NCI-H2227 treated with DMSO at 0.1 percent for 48 hours (cell line): ENCODE data around the gene HBA2.
"Not testable (repeated sequence)": the region's sequence is repeated elsewhere in the genome, so short reads cannot be mapped to it uniquely, and the experiment has no call there.

Experiments
- DNase-seq: peaks from one replicate; lab custom pipeline; 2025; lab: John Stamatoyannopoulos, UW

The HBA2 gene

DNA sequence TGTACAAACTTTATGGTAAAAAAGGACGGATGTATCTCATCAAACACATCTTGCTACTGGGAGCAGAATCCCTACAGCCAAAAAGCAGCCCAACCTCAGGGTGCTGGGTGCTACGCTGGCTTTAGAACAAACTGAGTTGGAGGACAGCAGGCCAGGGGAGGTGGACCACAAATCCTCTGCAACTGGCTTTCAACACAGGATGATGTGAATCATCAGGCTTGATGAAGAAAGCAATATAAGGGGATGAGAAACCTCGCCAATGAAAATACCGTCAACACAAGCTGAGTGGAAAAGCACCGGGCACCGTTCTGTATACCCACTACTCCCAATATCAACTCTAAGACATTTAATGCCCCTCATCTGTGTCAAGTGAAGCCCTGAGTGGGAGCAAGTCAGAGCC, 21.8 kb downstream of the HBA2 start:
- no peak for DNase-seq

DNA sequence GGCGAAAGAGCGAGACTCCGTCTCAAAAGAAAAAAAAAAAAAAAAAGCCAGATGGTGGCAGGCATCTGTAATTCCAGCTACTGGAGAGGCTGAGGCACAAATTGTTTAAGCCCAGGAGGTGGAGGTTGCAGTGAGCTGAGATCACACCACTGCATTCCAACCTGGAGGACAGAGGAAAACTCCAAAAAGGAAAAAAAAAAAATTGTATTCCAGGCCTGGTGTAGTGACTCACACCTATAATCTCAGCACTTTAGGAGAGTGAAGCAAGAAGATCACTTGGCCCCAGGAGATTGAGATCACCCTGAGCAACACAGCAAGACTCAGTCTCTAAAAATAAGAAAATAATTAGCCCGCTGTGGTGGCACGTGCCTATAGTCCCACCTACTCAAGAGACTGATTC, 27.7 kb downstream of the HBA2 start:
- DNase-seq = no peak

DNA sequence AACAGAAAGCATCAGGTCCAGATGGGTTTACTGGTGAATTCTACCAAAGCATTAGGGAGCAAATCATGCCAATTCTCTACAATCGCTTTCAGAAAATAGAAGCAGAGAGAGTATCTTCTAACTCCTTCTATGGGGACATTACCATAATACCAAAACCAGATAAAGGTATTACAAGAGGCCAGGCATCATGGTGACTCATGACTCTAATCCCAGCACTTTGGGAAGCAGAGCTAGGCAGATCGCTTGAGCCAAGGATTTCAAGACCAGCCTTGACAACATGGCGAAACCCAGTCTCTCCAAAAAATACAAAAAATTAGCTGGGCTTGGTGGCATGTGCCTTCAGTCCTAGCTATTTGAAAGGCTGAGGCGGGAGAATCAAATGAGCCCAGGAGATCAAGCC, 30.6 kb downstream of the HBA2 start:
- DNase-seq = no peak

DNA sequence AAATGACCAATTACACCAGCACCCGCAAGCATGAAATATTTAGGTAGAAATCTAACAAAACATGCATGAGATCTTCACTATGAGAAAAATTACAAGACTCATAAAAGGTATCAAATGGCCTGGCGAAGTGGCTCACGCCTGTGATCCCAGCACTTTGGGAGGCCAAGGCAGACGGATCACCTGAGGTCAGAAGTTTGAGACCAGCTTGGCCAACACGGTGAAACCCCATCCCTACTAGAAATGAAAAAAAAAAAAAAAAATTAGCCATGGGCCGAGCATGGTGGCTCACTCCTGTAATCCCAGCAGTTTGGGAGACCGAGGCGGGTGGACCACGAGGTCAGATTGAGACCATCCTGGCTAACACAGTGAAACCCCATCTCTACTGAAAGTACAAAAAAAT, 31.4 kb downstream of the HBA2 start:
- DNase-seq = not testable (repeated sequence)

DNA sequence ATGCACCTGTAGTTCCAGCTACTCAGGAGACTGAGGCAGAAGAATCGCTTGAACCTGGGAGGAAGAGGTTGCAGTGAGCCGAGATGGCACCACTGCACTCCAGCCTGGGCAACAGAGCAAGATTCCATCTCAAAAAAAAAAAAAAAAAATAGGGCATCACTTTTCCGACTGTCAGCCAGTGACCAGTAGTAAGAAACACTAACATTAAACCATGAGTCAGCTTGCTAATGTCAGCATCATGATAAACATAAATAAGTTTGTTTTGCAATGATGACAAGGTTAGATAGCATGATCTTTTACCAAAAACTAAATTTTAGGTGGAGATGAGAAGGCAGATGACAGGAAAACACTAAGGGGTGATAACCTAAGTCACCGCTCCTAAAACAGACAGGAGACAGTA, 36.7 kb downstream of the HBA2 start:
- not testable (repeated sequence) for DNase-seq

DNA sequence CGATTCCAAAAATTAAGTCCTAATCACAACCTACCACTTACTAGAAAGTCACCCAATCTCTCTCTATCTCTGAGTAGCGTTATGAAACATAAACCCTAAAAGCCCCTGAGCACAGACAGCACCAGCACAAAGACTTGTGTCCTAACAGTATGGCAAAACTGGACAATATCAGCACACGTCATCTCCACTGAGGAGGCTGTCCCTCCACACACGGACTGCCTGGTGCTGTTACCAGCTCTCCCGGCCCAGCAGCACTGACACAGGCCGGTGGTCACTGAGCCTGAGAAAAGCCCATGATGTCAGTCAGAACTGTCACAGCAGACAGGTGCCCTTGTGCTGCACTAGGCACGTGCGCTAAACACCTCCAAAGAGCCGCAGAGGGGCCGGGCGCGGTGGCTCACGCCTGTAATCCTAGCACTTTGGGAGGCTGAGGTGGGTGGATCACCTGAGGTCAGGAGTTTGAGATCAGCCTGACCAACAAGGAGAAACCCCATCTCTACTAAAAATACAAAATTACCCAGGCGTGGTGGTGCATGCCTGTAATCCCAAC, 39.0 kb downstream of the HBA2 start:
- DNase-seq = not testable (repeated sequence)

DNA sequence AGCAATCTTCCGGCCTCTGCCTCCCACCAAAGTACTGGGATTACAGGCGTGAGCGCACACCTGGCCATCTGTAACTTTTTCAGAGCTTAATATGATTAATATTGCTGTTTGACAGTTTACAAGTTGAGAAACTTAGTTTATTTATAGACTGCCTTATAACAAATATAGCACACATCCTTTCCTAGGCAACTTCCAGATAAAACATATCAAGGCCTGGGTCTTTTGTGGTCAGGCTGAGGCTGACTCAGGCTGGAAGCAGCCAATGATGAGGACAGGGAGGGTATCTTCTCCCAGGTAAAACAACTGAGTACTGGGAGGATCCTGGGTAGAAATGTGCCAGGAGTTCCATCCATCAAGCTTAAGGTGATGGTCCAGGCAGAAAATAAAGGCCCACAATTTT, 40.3 kb downstream of the HBA2 start:
- no peak for DNase-seq

DNA sequence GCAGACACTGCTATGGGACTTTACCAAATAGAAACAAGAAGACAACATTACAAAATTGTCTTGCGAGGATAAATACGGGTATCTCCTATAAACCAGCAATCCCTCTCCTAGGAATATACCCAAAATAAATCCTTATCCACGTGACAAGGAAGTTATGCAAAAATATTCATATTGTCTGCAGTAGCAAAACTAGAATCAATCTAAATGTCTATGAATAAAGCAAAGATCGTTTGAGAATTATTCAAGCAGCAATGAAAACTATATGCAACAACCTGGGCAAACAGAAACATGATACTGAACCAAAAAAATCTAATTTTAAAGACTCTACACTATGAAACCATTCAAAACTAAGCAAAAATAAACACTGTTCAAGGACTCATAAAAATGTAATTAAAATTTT, 47.3 kb downstream of the HBA2 start:
- DNase-seq = no peak
